ENCODE measurements around the gene IFNAR1.

DNA sequence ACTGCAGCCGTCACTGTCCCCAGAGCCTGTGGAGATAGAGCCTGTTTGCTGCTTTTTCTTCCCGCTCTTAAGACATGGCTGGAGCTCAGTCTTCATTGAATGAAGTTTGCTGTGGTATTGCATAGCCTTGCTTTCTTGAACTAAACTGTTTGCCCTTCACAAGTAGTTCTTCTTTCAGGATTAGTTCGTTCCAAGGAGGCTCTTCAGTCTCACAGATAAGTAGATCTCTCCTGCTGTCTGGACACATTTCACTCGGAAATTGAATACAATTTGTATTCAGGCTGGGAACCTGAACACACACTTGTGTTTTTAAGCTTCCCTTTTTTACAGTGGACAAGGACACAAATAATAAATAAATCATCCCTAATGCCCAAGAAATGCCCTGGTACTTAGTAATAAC lies 34.7 kb downstream of the IFNAR1 start:
- TF ChIP-seq EZH2 (IDR thresholded peaks at IDR 0.05; ENCODE audit: insufficient read depth, poor library complexity, severe bottlenecking) = no peak
- TF ChIP-seq EZH2phosphoT487 (IDR thresholded peaks at IDR 0.05; ENCODE audit: insufficient read depth, low read depth) = no peak
